ENCODE data around the gene DKKL1. TPM values are rescaled to one million over a fixed set of nuclear protein-coding genes. Genes with fewer than 3 reads are reported as not detected.

DKKL1 gene
- total RNA-seq, 1 experiment from 2014 or later = 0.08 TPM

- no peak for DNase-seq (ENCODE audit: low spot score)
These were observed 33.2 kb downstream of the DKKL1 start for GRCh38 chr19:49396738-49397505.

- no peak for DNase-seq (ENCODE audit: low spot score)
These were observed 34.4 kb downstream of the DKKL1 start for GRCh38 chr19:49398001-49398615.

- no peak for DNase-seq (ENCODE audit: low spot score)
These were observed 35.3 kb downstream of the DKKL1 start for GRCh38 chr19:49398931-49399330.

- no peak for DNase-seq (ENCODE audit: low spot score)
These were observed 36.4 kb downstream of the DKKL1 start for GRCh38 chr19:49400029-49400428.

- no peak for DNase-seq (ENCODE audit: low spot score)
These were observed 39.9 kb downstream of the DKKL1 start for GRCh38 chr19:49403404-49404187.

- no peak for DNase-seq (ENCODE audit: low spot score)
These were observed 43.4 kb downstream of the DKKL1 start for GRCh38 chr19:49407079-49407478.

- no peak for DNase-seq (ENCODE audit: low spot score)
These were observed 43.9 kb downstream of the DKKL1 start for GRCh38 chr19:49407482-49408015.

GRCh38 chr19:49408816-49409440 lies 45.3 kb downstream of the DKKL1 start:
- DNase-seq (ENCODE audit: low spot score) = no peak

GRCh38 chr19:49409441-49410029 lies 45.9 kb downstream of the DKKL1 start:
- DNase-seq (ENCODE audit: low spot score) = no peak

GRCh38 chr19:49411681-49412326 lies 48.1 kb downstream of the DKKL1 start:
- no peak for DNase-seq (ENCODE audit: low spot score)

GRCh38 chr19:49413348-49413747 lies 49.7 kb downstream of the DKKL1 start:
- no peak for DNase-seq (ENCODE audit: low spot score)

GRCh38 chr19:49414256-49414655 lies 50.6 kb downstream of the DKKL1 start:
- no peak for DNase-seq (ENCODE audit: low spot score)

- DNase-seq (ENCODE audit: low spot score) = no peak
These were observed 51.6 kb downstream of the DKKL1 start for GRCh38 chr19:49415102-49415809.

GRCh38 chr19:49415810-49416200 lies 52.1 kb downstream of the DKKL1 start:
- DNase-seq (ENCODE audit: low spot score) = no peak

GRCh38 chr19:49417088-49417487 lies 53.4 kb downstream of the DKKL1 start:
- DNase-seq (ENCODE audit: low spot score) = no peak

GRCh38 chr19:49418511-49418910 lies 54.8 kb downstream of the DKKL1 start:
- no peak for DNase-seq (ENCODE audit: low spot score)

GRCh38 chr19:49419173-49419572 lies 55.5 kb downstream of the DKKL1 start:
- DNase-seq (ENCODE audit: low spot score) = no peak

GRCh38 chr19:49420227-49420626 lies 56.5 kb downstream of the DKKL1 start:
- no peak for DNase-seq (ENCODE audit: low spot score)

GRCh38 chr19:49421039-49421877 lies 57.6 kb downstream of the DKKL1 start:
- DNase-seq (ENCODE audit: low spot score) = no peak

- no peak for DNase-seq (ENCODE audit: low spot score)
These were observed 58.2 kb downstream of the DKKL1 start for GRCh38 chr19:49421878-49422202.

Measured in H4 (cell line).